HFF-Myc (cell line): ENCODE data around the gene MEGF11.
A peak's percentile ranks its signal among the peaks of the same experiment; 100 is the strongest.

Experiments used
- DNase-seq: peaks from one replicate; pipeline ENCODE4 v3.0.0-alpha.2; 2011; ENCODE audit warnings: low read depth; ENCODE audit errors: extremely low read depth
- H3K4me3 ChIP-seq: replicated peaks from 2 replicates; pipeline ENCODE4 v1.5.1; 2011; ENCODE audit warnings: low read depth, mild to moderate bottlenecking, control low read depth, low read length
- CTCF ChIP-seq: IDR thresholded peaks from 2 replicates; pipeline ENCODE4 v1.5.1; 2012; ENCODE audit warnings: mild to moderate bottlenecking, low read depth, low read length, control low read depth; ENCODE audit errors: missing control alignments

MEGF11 gene

GRCh38 chr15:66256692-66257091, 3.1 kb upstream of the MEGF11 start:
- no peak overlapping the region for H3K4me3 ChIP-seq
- no peak for TF ChIP-seq CTCF
- DNase-seq: no peak

- no peak overlapping the region for H3K4me3 ChIP-seq
- no peak for DNase-seq
- no peak for TF ChIP-seq CTCF
These were observed 1.6 kb upstream of the MEGF11 start for GRCh38 chr15:66254951-66255676.

GRCh38 chr15:66254089-66254950, 770 bp upstream of the MEGF11 start:
- DNase-seq: no peak
- H3K4me3 ChIP-seq: peak overlapping the region; percentile 35
- no peak for TF ChIP-seq CTCF

GRCh38 chr15:66252685-66253417, 699 bp downstream of the MEGF11 start:
- H3K4me3 ChIP-seq: peak overlapping the region; percentile 35
- no peak for DNase-seq

GRCh38 chr15:66251790-66252684, 1.5 kb downstream of the MEGF11 start:
- no peak for DNase-seq
- H3K4me3 ChIP-seq: peak overlapping the region; percentile 35
- peak; percentile 79 for TF ChIP-seq CTCF

More at GRCh38 chr15:66252685-66253417, 699 bp downstream of the MEGF11 start:
- no peak for TF ChIP-seq CTCF
